ENCODE measurements around the gene ABHD3.
"Not testable (repeated sequence)": the region's sequence is repeated elsewhere in the genome, so short reads cannot be mapped to it uniquely, and the experiment has no call there.

ABHD3 gene

GRCh38 chr18:21686282-21687105, 18.1 kb downstream of the ABHD3 start:
- Mint-ChIP-seq H3K4me3 (no peak overlapping the region), H3K27me3 (no peaks in the 10 kb centered on the region), H3K9me3 (peaks cover 0 to 1% of the 10 kb centered on the region in 2 donors), H3K4me1 (ENCODE audit: low read depth in 2 of 2) (peaks cover 2 to 23% of the 10 kb centered on the region in 2 donors), H3K27ac (peak overlapping the region; percentile 89 to 91), H3K36me3 (ENCODE audit: insufficient read depth) (peaks cover 25% of the 10 kb centered on the region)
- ATAC-seq (replicated peaks) (no peak), DNase-seq (no peak)

GRCh38 chr18:21685556-21685981, 19.0 kb downstream of the ABHD3 start:
- Mint-ChIP-seq H3K36me3 (ENCODE audit: insufficient read depth) (peaks cover 20% of the 10 kb centered on the region), H3K4me1 (ENCODE audit: low read depth in 2 of 2) (peaks cover 2 to 22% of the 10 kb centered on the region in 2 donors), H3K27ac (peak overlapping the region; percentile 89 to 91), H3K4me3 (peak overlapping the region; percentile 9 to 44)
- ATAC-seq (replicated peaks); H3K27me3 Mint-ChIP-seq; H3K9me3 Mint-ChIP-seq; DNase-seq: not testable (repeated sequence)

GRCh38 chr18:21684731-21685130, 19.8 kb downstream of the ABHD3 start:
- H3K36me3 Mint-ChIP-seq (ENCODE audit: insufficient read depth): peaks cover 11% of the 10 kb centered on the region
- H3K27me3 Mint-ChIP-seq: no peaks in the 10 kb centered on the region
- H3K4me1 Mint-ChIP-seq (ENCODE audit: low read depth in 2 of 2): peaks cover 2 to 21% of the 10 kb centered on the region in 2 donors
- no peak for ATAC-seq (replicated peaks)
- H3K27ac Mint-ChIP-seq: peak overlapping the region; percentile 89 to 91
- H3K4me3 Mint-ChIP-seq: no peak overlapping the region
- peaks cover 0 to 1% of the 10 kb centered on the region in 2 donors for H3K9me3 Mint-ChIP-seq
- no peak for DNase-seq

- ATAC-seq (replicated peaks) (peak; percentile 82), DNase-seq (peak; percentile 3 to 33 (median 9))
- H3K27ac Mint-ChIP-seq: no peak overlapping the region
- peaks cover 4% of the 10 kb centered on the region for H3K36me3 Mint-ChIP-seq (ENCODE audit: insufficient read depth)
- H3K9me3 Mint-ChIP-seq: no peaks in the 10 kb centered on the region
- no peak overlapping the region for H3K4me3 Mint-ChIP-seq
- no peaks in the 10 kb centered on the region for H3K27me3 Mint-ChIP-seq
- H3K4me1 Mint-ChIP-seq (ENCODE audit: low read depth in 2 of 2): peaks cover 2 to 12% of the 10 kb centered on the region in 2 donors
Measured at GRCh38 chr18:21682371-21683051, 22.1 kb downstream of the ABHD3 start.

GRCh38 chr18:21680161-21680560, 24.4 kb downstream of the ABHD3 start:
- DNase-seq (no peak), ATAC-seq (replicated peaks) (no peak)
- Mint-ChIP-seq H3K9me3 (no peaks in the 10 kb centered on the region), H3K4me1 (ENCODE audit: low read depth in 2 of 2) (peaks cover 0 to 12% of the 10 kb centered on the region in 2 donors), H3K27me3 (no peaks in the 10 kb centered on the region), H3K27ac (no peak overlapping the region), H3K36me3 (ENCODE audit: insufficient read depth) (peaks cover 8% of the 10 kb centered on the region), H3K4me3 (no peak overlapping the region)

- Mint-ChIP-seq H3K36me3 (ENCODE audit: insufficient read depth) (peaks cover 12% of the 10 kb centered on the region), H3K9me3 (no peaks in the 10 kb centered on the region), H3K4me1 (ENCODE audit: low read depth in 2 of 2) (peaks cover 0 to 7% of the 10 kb centered on the region in 2 donors), H3K4me3 (no peak overlapping the region), H3K27me3 (no peaks in the 10 kb centered on the region), H3K27ac (no peak overlapping the region)
- ATAC-seq (replicated peaks): no peak
- no peak for DNase-seq
Measured at GRCh38 chr18:21678859-21679258, 25.7 kb downstream of the ABHD3 start.

GRCh38 chr18:21675354-21675753, 29.2 kb downstream of the ABHD3 start:
- not testable (repeated sequence) for H3K27ac Mint-ChIP-seq; H3K27me3 Mint-ChIP-seq; H3K36me3 Mint-ChIP-seq (ENCODE audit: insufficient read depth); H3K9me3 Mint-ChIP-seq; ATAC-seq (replicated peaks); H3K4me3 Mint-ChIP-seq; DNase-seq; H3K4me1 Mint-ChIP-seq (ENCODE audit: low read depth in 2 of 2)

- Mint-ChIP-seq H3K27me3 (no peaks in the 10 kb centered on the region), H3K4me1 (ENCODE audit: low read depth in 2 of 2) (peaks cover 0 to 5% of the 10 kb centered on the region in 2 donors), H3K4me3 (no peak overlapping the region), H3K9me3 (no peaks in the 10 kb centered on the region), H3K36me3 (ENCODE audit: insufficient read depth) (peaks cover 9% of the 10 kb centered on the region), H3K27ac (peak overlapping the region in 1 of 2 donors; percentile 38)
- DNase-seq (no peak), ATAC-seq (replicated peaks) (no peak)
Measured at GRCh38 chr18:21672521-21673267, 31.9 kb downstream of the ABHD3 start.

GRCh38 chr18:21669736-21670285, 34.8 kb downstream of the ABHD3 start:
- H3K4me3 Mint-ChIP-seq: no peak overlapping the region
- H3K9me3 Mint-ChIP-seq: no peaks in the 10 kb centered on the region
- DNase-seq (no peak), ATAC-seq (replicated peaks) (no peak)
- H3K4me1 Mint-ChIP-seq (ENCODE audit: low read depth in 2 of 2): peaks cover 2 to 5% of the 10 kb centered on the region in 2 donors
- peak overlapping the region in 1 of 2 donors; percentile 10 for H3K27ac Mint-ChIP-seq
- H3K27me3 Mint-ChIP-seq: no peaks in the 10 kb centered on the region
- peaks cover 12% of the 10 kb centered on the region for H3K36me3 Mint-ChIP-seq (ENCODE audit: insufficient read depth)

- Mint-ChIP-seq H3K9me3 (no peaks in the 10 kb centered on the region), H3K27me3 (no peaks in the 10 kb centered on the region), H3K4me3 (no peak overlapping the region), H3K36me3 (ENCODE audit: insufficient read depth) (peaks cover 26% of the 10 kb centered on the region), H3K27ac (no peak overlapping the region), H3K4me1 (ENCODE audit: low read depth in 2 of 2) (peaks cover 0 to 2% of the 10 kb centered on the region in 2 donors)
- ATAC-seq (replicated peaks) (no peak), DNase-seq (no peak)
Measured at GRCh38 chr18:21664069-21664468, 40.5 kb downstream of the ABHD3 start.

- Mint-ChIP-seq H3K4me1 (ENCODE audit: low read depth in 2 of 2) (peaks cover 0 to 2% of the 10 kb centered on the region in 2 donors), H3K27me3 (no peaks in the 10 kb centered on the region), H3K9me3 (no peaks in the 10 kb centered on the region), H3K27ac (no peak overlapping the region), H3K4me3 (no peak overlapping the region), H3K36me3 (ENCODE audit: insufficient read depth) (peaks cover 30% of the 10 kb centered on the region)
- no peak for ATAC-seq (replicated peaks)
- DNase-seq: no peak
Measured at GRCh38 chr18:21663578-21663977, 41.0 kb downstream of the ABHD3 start.

- Mint-ChIP-seq H3K4me1 (ENCODE audit: low read depth in 2 of 2) (peaks cover 0 to 2% of the 10 kb centered on the region in 2 donors), H3K27me3 (no peaks in the 10 kb centered on the region), H3K4me3 (no peak overlapping the region), H3K9me3 (no peaks in the 10 kb centered on the region), H3K27ac (no peak overlapping the region), H3K36me3 (ENCODE audit: insufficient read depth) (peaks cover 32% of the 10 kb centered on the region)
- no peak for ATAC-seq (replicated peaks)
- no peak for DNase-seq
Measured at GRCh38 chr18:21662581-21662980, 42.0 kb downstream of the ABHD3 start.

GRCh38 chr18:21660078-21660477, 44.5 kb downstream of the ABHD3 start:
- Mint-ChIP-seq H3K4me1 (ENCODE audit: low read depth in 2 of 2) (no peaks in the 10 kb centered on the region), H3K9me3 (no peaks in the 10 kb centered on the region), H3K27me3 (no peaks in the 10 kb centered on the region), H3K36me3 (ENCODE audit: insufficient read depth) (peaks cover 40% of the 10 kb centered on the region), H3K4me3 (no peak overlapping the region), H3K27ac (peak overlapping the region in 1 of 2 donors; percentile 41)
- ATAC-seq (replicated peaks): no peak
- DNase-seq: no peak

Data from effector memory CD8-positive, alpha-beta T cell (primary cell).